ENCODE data around the gene MAN2B2. TPM values are rescaled to one million over a fixed set of nuclear protein-coding genes. Genes with fewer than 3 reads are reported as not detected.

Gene MAN2B2
- total RNA-seq, 4 donors from 2014 or later, result 32.7 to 95.3 (median 80.2) TPM

GRCh38 chr4:6618386-6619115, 43.6 kb downstream of the MAN2B2 start:
- intact Hi-C loops (cut with DNase I), result no loop called here
- Histone ChIP-seq H3K9me3 (no peaks in the 10 kb centered on the region), H3K4me1 (no peaks in the 10 kb centered on the region), H3K27me3 (no peaks in the 10 kb centered on the region), H3K36me3 (peaks cover 30 to 36% of the 10 kb centered on the region in 2 donors), H3K4me3 (replicated peaks in 1 of 3) (no peak overlapping the region), H3K27ac (no peak overlapping the region)
- TF ChIP-seq POLR2A (IDR thresholded peaks at IDR 0.05) (no peak), CTCF (IDR thresholded peaks at IDR 0.05) (no peak)
- 90 to 91% methylated on average over 16 to 19 of the region's 19 CpGs for WGBS, 2 donors
- DNase-seq, result no peak

- Histone ChIP-seq H3K4me1 (no peaks in the 10 kb centered on the region), H3K36me3 (peaks cover 30 to 36% of the 10 kb centered on the region in 2 donors), H3K4me3 (replicated peaks in 1 of 3) (no peak overlapping the region), H3K27ac (no peak overlapping the region), H3K9me3 (no peaks in the 10 kb centered on the region), H3K27me3 (no peaks in the 10 kb centered on the region)
- WGBS, 2 donors, result 93 to 98% methylated on average over 13 of the region's 13 CpGs
- no peak for DNase-seq
- TF ChIP-seq POLR2A (IDR thresholded peaks at IDR 0.05), result no peak
- no peak for TF ChIP-seq CTCF (IDR thresholded peaks at IDR 0.05)
- intact Hi-C loops (cut with DNase I), result no loop called here
Measured at GRCh38 chr4:6619116-6619465, 44.1 kb downstream of the MAN2B2 start.

- no peak overlapping the region for H3K27ac ChIP-seq
- DNase-seq, result no peak
- TF ChIP-seq CTCF (IDR thresholded peaks at IDR 0.05) (no peak), POLR2A (IDR thresholded peaks at IDR 0.05) (no peak)
- intact Hi-C loops (cut with DNase I), result no loop called here
- no peaks in the 10 kb centered on the region for H3K9me3 ChIP-seq
- no peak overlapping the region for H3K4me3 ChIP-seq (replicated peaks in 1 of 3)
- WGBS, 2 donors, result 90 to 94% methylated on average over 8 to 16 of the region's 24 CpGs
- peaks cover 26 to 30% of the 10 kb centered on the region in 2 donors for H3K36me3 ChIP-seq
- H3K27me3 ChIP-seq, result no peaks in the 10 kb centered on the region
- H3K4me1 ChIP-seq, result no peaks in the 10 kb centered on the region
Measured at GRCh38 chr4:6619466-6620255, 44.7 kb downstream of the MAN2B2 start.

GRCh38 chr4:6620296-6620695, 45.3 kb downstream of the MAN2B2 start:
- Histone ChIP-seq H3K27ac (no peak overlapping the region), H3K4me3 (replicated peaks in 1 of 3) (no peak overlapping the region), H3K9me3 (no peaks in the 10 kb centered on the region), H3K27me3 (no peaks in the 10 kb centered on the region), H3K4me1 (no peaks in the 10 kb centered on the region), H3K36me3 (peaks cover 22 to 24% of the 10 kb centered on the region in 2 donors)
- intact Hi-C loops (cut with DNase I), result no loop called here
- 94 to 99% methylated on average over 8 to 10 of the region's 10 CpGs for WGBS, 2 donors
- TF ChIP-seq POLR2A (IDR thresholded peaks at IDR 0.05) (no peak), CTCF (IDR thresholded peaks at IDR 0.05) (no peak)
- no peak for DNase-seq
